ENCODE results near the gene RALGPS1.

GRCh38 chr9:126935630-126936029, 21.0 kb downstream of the RALGPS1 start:
- TF ChIP-seq CTCF (IDR thresholded peaks at IDR 0.05) (no peak), POLR2A (IDR thresholded peaks at IDR 0.05) (no peak)
